ENCODE data around the gene ZNF593.

The ZNF593 gene

GRCh38 chr1:26155370-26156284, 14.1 kb upstream of the ZNF593 start:
- no peak for DNase-seq
- H3K36me3 ChIP-seq (replicated peaks): no peaks in the 10 kb centered on the region
- in situ Hi-C loops (cut with HindIII; ENCODE audit: low pct_ligation_motif_present, low sequenced_read_pairs): no loop called here
- H3K27ac ChIP-seq: no peak overlapping the region
- H3K4me3 ChIP-seq (ENCODE audit: low read depth, low read length): no peak overlapping the region
- H3K27me3 ChIP-seq (replicated peaks): peaks cover 9% of the 10 kb centered on the region
- no peak for TF ChIP-seq CTCF (IDR thresholded peaks at IDR 0.05; ENCODE audit: low read depth, low read length, missing control alignments)

- H3K4me3 ChIP-seq (ENCODE audit: low read depth, low read length): no peak overlapping the region
- in situ Hi-C loops (cut with HindIII; ENCODE audit: low pct_ligation_motif_present, low sequenced_read_pairs): no loop called here
- peaks cover 9% of the 10 kb centered on the region for H3K27me3 ChIP-seq (replicated peaks)
- no peak for DNase-seq
- H3K36me3 ChIP-seq (replicated peaks): no peaks in the 10 kb centered on the region
- no peak for TF ChIP-seq CTCF (IDR thresholded peaks at IDR 0.05; ENCODE audit: low read depth, low read length, missing control alignments)
- H3K27ac ChIP-seq: no peak overlapping the region
These were observed 13.2 kb upstream of the ZNF593 start for GRCh38 chr1:26156285-26157038.

- no peak for TF ChIP-seq CTCF (IDR thresholded peaks at IDR 0.05; ENCODE audit: low read depth, low read length, missing control alignments)
- H3K36me3 ChIP-seq (replicated peaks): no peaks in the 10 kb centered on the region
- peaks cover 9% of the 10 kb centered on the region for H3K27me3 ChIP-seq (replicated peaks)
- no peak overlapping the region for H3K4me3 ChIP-seq (ENCODE audit: low read depth, low read length)
- H3K27ac ChIP-seq: no peak overlapping the region
- DNase-seq: no peak
- in situ Hi-C loops (cut with HindIII; ENCODE audit: low pct_ligation_motif_present, low sequenced_read_pairs): no loop called here
These were observed 11.3 kb upstream of the ZNF593 start for GRCh38 chr1:26158271-26158907.

GRCh38 chr1:26158908-26159742, 10.6 kb upstream of the ZNF593 start, which contains the start of gene FAM110D:
Gene FAM110D, plus strand, starts transcription at chr1:26159079. Its CDS starts 2,213 bp downstream, at chr1:26161292.
- no peak for TF ChIP-seq CTCF (IDR thresholded peaks at IDR 0.05; ENCODE audit: low read depth, low read length, missing control alignments)
- no peak within 1 kb of the TSS for H3K4me3 ChIP-seq (ENCODE audit: low read depth, low read length)
- DNase-seq: no peak
- H3K27me3 ChIP-seq (replicated peaks): peaks cover 9% of the 10 kb centered on the region
- H3K27ac ChIP-seq: no peak within 1 kb of the TSS
- in situ Hi-C loops (cut with HindIII; ENCODE audit: low pct_ligation_motif_present, low sequenced_read_pairs): no loop called here
- H3K36me3 ChIP-seq (replicated peaks): no peaks in the 10 kb centered on the region

GRCh38 chr1:26159743-26160039, 10.0 kb upstream of the ZNF593 start:
- in situ Hi-C loops (cut with HindIII; ENCODE audit: low pct_ligation_motif_present, low sequenced_read_pairs): no loop called here
- no peak for TF ChIP-seq CTCF (IDR thresholded peaks at IDR 0.05; ENCODE audit: low read depth, low read length, missing control alignments)
- H3K27ac ChIP-seq: no peak overlapping the region
- H3K27me3 ChIP-seq (replicated peaks): peaks cover 9% of the 10 kb centered on the region
- no peaks in the 10 kb centered on the region for H3K36me3 ChIP-seq (replicated peaks)
- DNase-seq: no peak
- no peak overlapping the region for H3K4me3 ChIP-seq (ENCODE audit: low read depth, low read length)

Data from brain microvascular endothelial cell (primary cell).